Stimulated activated CD4-positive, alpha-beta T cell treated with anti-CD3 and anti-CD28 coated beads, TNF-alpha, amount 100 ng/mL, for 1 hour (primary cell): ENCODE data around the gene PROCR.
A peak's percentile ranks its signal among the peaks of the same experiment; 100 is the strongest.
"Not testable (repeated sequence)": the region's sequence is repeated elsewhere in the genome, so short reads cannot be mapped to it uniquely, and the experiment has no call there.

Experiments used
- DNase-seq, 3 donors: peaks; one replicate each; pipeline ENCODE4 v3.0.0-alpha.2; 2020; ENCODE audit warnings: low read depth in 3 of 3, low spot score in 1 of 3

PROCR gene

GRCh38 chr20:35192118-35192872 lies 20.4 kb downstream of the PROCR start:
- DNase-seq: no peak

GRCh38 chr20:35193031-35193791 lies 21.3 kb downstream of the PROCR start:
- not testable (repeated sequence) for DNase-seq

- DNase-seq: no peak
These were observed 24.4 kb downstream of the PROCR start for GRCh38 chr20:35196313-35196712.

GRCh38 chr20:35199740-35200139 lies 27.9 kb downstream of the PROCR start:
- no peak for DNase-seq

GRCh38 chr20:35200267-35200666 lies 28.4 kb downstream of the PROCR start:
- DNase-seq: no peak

GRCh38 chr20:35201467-35201866 lies 29.6 kb downstream of the PROCR start:
- DNase-seq: not testable (repeated sequence)

GRCh38 chr20:35206802-35207201 lies 34.9 kb downstream of the PROCR start:
- DNase-seq: no peak

- DNase-seq: peak; percentile 42 to 48 (median 45)
These were observed 36.2 kb downstream of the PROCR start for GRCh38 chr20:35207950-35208611.

- no peak for DNase-seq
These were observed 43.4 kb downstream of the PROCR start for GRCh38 chr20:35215066-35215956.

- DNase-seq: no peak
These were observed 44.7 kb downstream of the PROCR start for GRCh38 chr20:35216541-35216940.

GRCh38 chr20:35223941-35224340 lies 52.1 kb downstream of the PROCR start:
- no peak for DNase-seq

GRCh38 chr20:35224536-35224935 lies 52.7 kb downstream of the PROCR start:
- no peak for DNase-seq

GRCh38 chr20:35225319-35226125 lies 53.6 kb downstream of the PROCR start:
- no peak for DNase-seq

GRCh38 chr20:35226126-35226883 lies 54.4 kb downstream of the PROCR start, which contains the start of gene MMP24:
Gene MMP24, plus strand, starts transcription at chr20:35226690. Its CDS starts 49 bp downstream, at chr20:35226739.
- no peak for DNase-seq
